Stimulated activated CD4-positive, alpha-beta T cell treated with anti-CD3 and anti-CD28 coated beads, Interleukin-4, amount 100 ng/mL, for 48 hours (primary cell): ENCODE measurements around the gene RGS12.

ENCODE experiments used
- DNase-seq, 2 donors: peaks; one replicate each; pipeline ENCODE4 v3.0.0-alpha.2; 2020; ENCODE audit warnings: low read depth in 2 of 2

Gene RGS12

GRCh38 chr4:3330707-3331106, 37.9 kb downstream of the RGS12 start:
- no peak for DNase-seq

- no peak for DNase-seq
These were observed 38.9 kb downstream of the RGS12 start for GRCh38 chr4:3331511-3332394.

- no peak for DNase-seq
These were observed 39.7 kb downstream of the RGS12 start for GRCh38 chr4:3332498-3332897.

GRCh38 chr4:3334316-3334715, 41.5 kb downstream of the RGS12 start:
- DNase-seq, result no peak

GRCh38 chr4:3335385-3335784, 42.6 kb downstream of the RGS12 start:
- DNase-seq, result no peak

- DNase-seq, result no peak
These were observed 43.2 kb downstream of the RGS12 start for GRCh38 chr4:3335982-3336381.

- DNase-seq, result no peak
These were observed 43.8 kb downstream of the RGS12 start for GRCh38 chr4:3336382-3337356.

GRCh38 chr4:3337357-3337732, 44.5 kb downstream of the RGS12 start:
- DNase-seq, result no peak

GRCh38 chr4:3337811-3338210, 45.0 kb downstream of the RGS12 start:
- DNase-seq, result no peak

GRCh38 chr4:3338321-3338838, 45.6 kb downstream of the RGS12 start:
- DNase-seq, result no peak

GRCh38 chr4:3338976-3339531, 46.2 kb downstream of the RGS12 start:
- DNase-seq, result no peak

- DNase-seq, result no peak
These were observed 46.8 kb downstream of the RGS12 start for GRCh38 chr4:3339577-3339976.

- DNase-seq, result no peak
These were observed 47.3 kb downstream of the RGS12 start for GRCh38 chr4:3340038-3340699.

- no peak for DNase-seq
These were observed 47.9 kb downstream of the RGS12 start for GRCh38 chr4:3340700-3341083.

- no peak for DNase-seq
These were observed 48.9 kb downstream of the RGS12 start for GRCh38 chr4:3341760-3342159.

- DNase-seq, result no peak
These were observed 49.5 kb downstream of the RGS12 start for GRCh38 chr4:3342182-3342854.
